Fibroblast of the aortic adventitia (primary cell): ENCODE results near the gene ARMC9. TPM values are rescaled to one million over a fixed set of nuclear protein-coding genes. Genes with fewer than 3 reads are reported as not detected.
"Not testable (repeated sequence)": the region's sequence is repeated elsewhere in the genome, so short reads cannot be mapped to it uniquely, and the experiment has no call there.

Experiments
- DNase-seq: peaks from one replicate; pipeline ENCODE4 v3.0.0-alpha.2; 2010; ENCODE audit warnings: low read depth
- H3K4me3 ChIP-seq: 2 replicates; pipeline ENCODE4 v1.5.1; 2011; ENCODE audit warnings: low read depth, mild to moderate bottlenecking, control low read depth, low read length, moderate library complexity
- CTCF ChIP-seq: IDR thresholded peaks from 2 replicates; pipeline ENCODE4 v1.5.1; 2011; ENCODE audit warnings: mild to moderate bottlenecking, low read length, control low read depth, inconsistent platforms; ENCODE audit not compliant: insufficient read depth
- total RNA-seq: library from RNA; depleted of rRNA; stranded (reverse); fragments of >200 nt; gene quantifications from 2 replicates; pipeline ENCODE4 v1.2.3, GENCODE V29; 2012; ENCODE audit warnings: low replicate concordance

The ARMC9 gene
- total RNA-seq, 1 donor = 94.4 TPM

GRCh38 chr2:231196592-231196991 is 1.8 kb upstream of the ARMC9 start:
- TF ChIP-seq CTCF = no peak
- no peak for DNase-seq
- H3K4me3 ChIP-seq = no peak overlapping the region

GRCh38 chr2:231197196-231197595 is 1.2 kb upstream of the ARMC9 start:
- H3K4me3 ChIP-seq, DNase-seq: not testable (repeated sequence)

- peak overlapping the region; percentile 96 for H3K4me3 ChIP-seq
- TF ChIP-seq CTCF = no peak
- no peak for DNase-seq
These were observed 633 bp upstream of the ARMC9 start for GRCh38 chr2:231197706-231198290.

GRCh38 chr2:231199219-231199618 is 788 bp downstream of the ARMC9 start:
- DNase-seq = peak; percentile 78
- H3K4me3 ChIP-seq = peak overlapping the region; percentile 96
- TF ChIP-seq CTCF = no peak

- TF ChIP-seq CTCF = no peak
- peak; percentile 83 for DNase-seq
- peak overlapping the region; percentile 56 for H3K4me3 ChIP-seq
These were observed 2.5 kb downstream of the ARMC9 start for GRCh38 chr2:231200805-231201474.

- peak overlapping the region; percentile 56 for H3K4me3 ChIP-seq
- no peak for DNase-seq
- TF ChIP-seq CTCF = no peak
These were observed 3.0 kb downstream of the ARMC9 start for GRCh38 chr2:231201475-231201814.

GRCh38 chr2:231203087-231203486 is 4.7 kb downstream of the ARMC9 start:
- TF ChIP-seq CTCF = no peak
- no peak overlapping the region for H3K4me3 ChIP-seq
- no peak for DNase-seq
